K562 (cell line): Measurements from ENCODE around the gene GNPAT. TPM values are rescaled to one million over a fixed set of nuclear protein-coding genes. Genes with fewer than 3 reads are reported as not detected.
A peak's percentile ranks its signal among the peaks of the same experiment; 100 is the strongest.

Experiments
- FIP1L1 ChIP-seq: fragments of 200-400 bp; formaldehyde crosslinking; IDR thresholded peaks from 2 replicates; pipeline ENCODE4 v1.6.1; 2018; ENCODE audit warnings: mild to moderate bottlenecking, low read depth, low read length; ENCODE audit not compliant: poor library complexity, severe bottlenecking
- MXI1 ChIP-seq: IDR thresholded peaks from 2 replicates; pipeline ENCODE4 v1.6.1; 2011; ENCODE audit warnings: low read depth, mild to moderate bottlenecking, improper control_type of control experiment, low read length
- SIN3B ChIP-seq: fragments of 450-650 bp; IDR thresholded peaks from 2 replicates; pipeline ENCODE4 v1.6.1; 2017; ENCODE audit warnings: low read depth, mild to moderate bottlenecking, moderate library complexity
- ZNF24 ChIP-seq: fragments of 450-650 bp; IDR thresholded peaks from 2 replicates; pipeline ENCODE4 v1.6.1; 2016
- polyA plus RNA-seq, 8 experiments: library from polyadenylated mRNA; depleted of rRNA in 4 of 8; stranded (reverse) in 5 of 8; unstranded in 3 of 8; fragments of >200 nt; fragmentation: Nextera tagmentation in 2 of 8; fragmentation: Illumina TruSeq in 1 of 8; extraction: Ambion mirVana in 2 of 8; extraction: Trizol in 1 of 8; gene quantifications; 2 replicates each; pipeline versions ENCODE4 v1.2.1 to v1.2.3, GENCODE V29; 2011 to 2014; ENCODE audit warnings: inconsistent platforms in 1 of 8, missing spikeins in 1 of 8
- total RNA-seq, 7 experiments: library from RNA; depleted of rRNA in 6 of 7; stranded (reverse); fragments of >200 nt in 6 of 7; fragmentation: Illumina TruSeq in 2 of 7; extraction: Trizol in 2 of 7; gene quantifications; 2 replicates each; pipeline versions ENCODE4 v1.2.1 to v1.2.3, GENCODE V29; 2011 to 2021; ENCODE audit warnings: low replicate concordance in 1 of 7
- TF ChIP-seq, protein P1 (sequence below): fragments of 450-650 bp; IDR thresholded peaks from 2 replicates; pipeline ENCODE4 v1.6.1; 2016; ENCODE audit warnings: mild to moderate bottlenecking, moderate library complexity
- TF ChIP-seq, protein P2 (sequence below): sonication (generic); formaldehyde crosslinking; IDR thresholded peaks from 2 replicates; pipeline ENCODE4 v1.8.0; 2022; ENCODE audit warnings: mild to moderate bottlenecking, low read depth, missing genetic modification reagents
- TF ChIP-seq, protein P3 (sequence below), 2 experiments: fragments of 450-650 bp; conservative IDR thresholded peaks; 2 replicates each; pipeline ENCODE4 v1.6.1; 2017; ENCODE audit warnings: mild to moderate bottlenecking in 2 of 2, moderate library complexity in 2 of 2
- TF ChIP-seq, protein P4 (sequence below): fragments of 450-650 bp; IDR thresholded peaks from 2 replicates; pipeline ENCODE4 v1.6.1; 2016; ENCODE audit warnings: borderline replicate concordance

The GNPAT gene
- total and polyA plus RNA-seq, 9 of the 15 experiments (the other 6 are each of a cell fraction or from before 2014, with no cell fraction given) = 32.1 to 68.8 (median 50.7) TPM

DNA sequence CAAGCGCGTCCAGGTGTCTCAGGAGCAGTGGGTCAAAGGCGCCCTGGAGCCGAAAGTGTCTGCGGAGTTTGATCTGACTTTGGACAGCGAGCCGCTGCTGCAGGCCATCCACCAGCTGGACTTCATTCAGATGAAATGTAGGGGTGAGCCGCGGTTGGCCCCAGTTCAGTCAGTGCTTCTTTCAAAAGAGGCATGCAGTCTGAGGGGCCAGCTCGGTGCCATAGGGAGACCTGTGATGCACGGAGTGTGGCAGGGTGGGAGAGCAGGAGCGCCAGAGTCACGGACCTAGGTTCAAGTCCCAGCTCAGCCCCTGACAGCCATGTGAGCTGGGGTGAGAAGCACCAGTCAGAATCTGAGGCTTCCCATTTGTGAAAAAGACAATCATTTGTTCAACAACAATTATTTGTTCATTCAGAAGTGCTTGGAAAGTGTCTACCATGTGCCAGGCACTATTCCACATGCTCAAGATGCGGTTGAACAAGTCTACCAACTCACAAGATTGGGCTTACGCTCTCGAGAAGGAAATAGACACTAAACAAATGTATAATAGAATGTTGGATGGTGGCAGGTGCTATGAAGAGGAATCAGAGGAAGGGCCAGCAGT is 39.5 kb upstream of the GNPAT start (continued):
- TF ChIP-seq, protein P1, sequence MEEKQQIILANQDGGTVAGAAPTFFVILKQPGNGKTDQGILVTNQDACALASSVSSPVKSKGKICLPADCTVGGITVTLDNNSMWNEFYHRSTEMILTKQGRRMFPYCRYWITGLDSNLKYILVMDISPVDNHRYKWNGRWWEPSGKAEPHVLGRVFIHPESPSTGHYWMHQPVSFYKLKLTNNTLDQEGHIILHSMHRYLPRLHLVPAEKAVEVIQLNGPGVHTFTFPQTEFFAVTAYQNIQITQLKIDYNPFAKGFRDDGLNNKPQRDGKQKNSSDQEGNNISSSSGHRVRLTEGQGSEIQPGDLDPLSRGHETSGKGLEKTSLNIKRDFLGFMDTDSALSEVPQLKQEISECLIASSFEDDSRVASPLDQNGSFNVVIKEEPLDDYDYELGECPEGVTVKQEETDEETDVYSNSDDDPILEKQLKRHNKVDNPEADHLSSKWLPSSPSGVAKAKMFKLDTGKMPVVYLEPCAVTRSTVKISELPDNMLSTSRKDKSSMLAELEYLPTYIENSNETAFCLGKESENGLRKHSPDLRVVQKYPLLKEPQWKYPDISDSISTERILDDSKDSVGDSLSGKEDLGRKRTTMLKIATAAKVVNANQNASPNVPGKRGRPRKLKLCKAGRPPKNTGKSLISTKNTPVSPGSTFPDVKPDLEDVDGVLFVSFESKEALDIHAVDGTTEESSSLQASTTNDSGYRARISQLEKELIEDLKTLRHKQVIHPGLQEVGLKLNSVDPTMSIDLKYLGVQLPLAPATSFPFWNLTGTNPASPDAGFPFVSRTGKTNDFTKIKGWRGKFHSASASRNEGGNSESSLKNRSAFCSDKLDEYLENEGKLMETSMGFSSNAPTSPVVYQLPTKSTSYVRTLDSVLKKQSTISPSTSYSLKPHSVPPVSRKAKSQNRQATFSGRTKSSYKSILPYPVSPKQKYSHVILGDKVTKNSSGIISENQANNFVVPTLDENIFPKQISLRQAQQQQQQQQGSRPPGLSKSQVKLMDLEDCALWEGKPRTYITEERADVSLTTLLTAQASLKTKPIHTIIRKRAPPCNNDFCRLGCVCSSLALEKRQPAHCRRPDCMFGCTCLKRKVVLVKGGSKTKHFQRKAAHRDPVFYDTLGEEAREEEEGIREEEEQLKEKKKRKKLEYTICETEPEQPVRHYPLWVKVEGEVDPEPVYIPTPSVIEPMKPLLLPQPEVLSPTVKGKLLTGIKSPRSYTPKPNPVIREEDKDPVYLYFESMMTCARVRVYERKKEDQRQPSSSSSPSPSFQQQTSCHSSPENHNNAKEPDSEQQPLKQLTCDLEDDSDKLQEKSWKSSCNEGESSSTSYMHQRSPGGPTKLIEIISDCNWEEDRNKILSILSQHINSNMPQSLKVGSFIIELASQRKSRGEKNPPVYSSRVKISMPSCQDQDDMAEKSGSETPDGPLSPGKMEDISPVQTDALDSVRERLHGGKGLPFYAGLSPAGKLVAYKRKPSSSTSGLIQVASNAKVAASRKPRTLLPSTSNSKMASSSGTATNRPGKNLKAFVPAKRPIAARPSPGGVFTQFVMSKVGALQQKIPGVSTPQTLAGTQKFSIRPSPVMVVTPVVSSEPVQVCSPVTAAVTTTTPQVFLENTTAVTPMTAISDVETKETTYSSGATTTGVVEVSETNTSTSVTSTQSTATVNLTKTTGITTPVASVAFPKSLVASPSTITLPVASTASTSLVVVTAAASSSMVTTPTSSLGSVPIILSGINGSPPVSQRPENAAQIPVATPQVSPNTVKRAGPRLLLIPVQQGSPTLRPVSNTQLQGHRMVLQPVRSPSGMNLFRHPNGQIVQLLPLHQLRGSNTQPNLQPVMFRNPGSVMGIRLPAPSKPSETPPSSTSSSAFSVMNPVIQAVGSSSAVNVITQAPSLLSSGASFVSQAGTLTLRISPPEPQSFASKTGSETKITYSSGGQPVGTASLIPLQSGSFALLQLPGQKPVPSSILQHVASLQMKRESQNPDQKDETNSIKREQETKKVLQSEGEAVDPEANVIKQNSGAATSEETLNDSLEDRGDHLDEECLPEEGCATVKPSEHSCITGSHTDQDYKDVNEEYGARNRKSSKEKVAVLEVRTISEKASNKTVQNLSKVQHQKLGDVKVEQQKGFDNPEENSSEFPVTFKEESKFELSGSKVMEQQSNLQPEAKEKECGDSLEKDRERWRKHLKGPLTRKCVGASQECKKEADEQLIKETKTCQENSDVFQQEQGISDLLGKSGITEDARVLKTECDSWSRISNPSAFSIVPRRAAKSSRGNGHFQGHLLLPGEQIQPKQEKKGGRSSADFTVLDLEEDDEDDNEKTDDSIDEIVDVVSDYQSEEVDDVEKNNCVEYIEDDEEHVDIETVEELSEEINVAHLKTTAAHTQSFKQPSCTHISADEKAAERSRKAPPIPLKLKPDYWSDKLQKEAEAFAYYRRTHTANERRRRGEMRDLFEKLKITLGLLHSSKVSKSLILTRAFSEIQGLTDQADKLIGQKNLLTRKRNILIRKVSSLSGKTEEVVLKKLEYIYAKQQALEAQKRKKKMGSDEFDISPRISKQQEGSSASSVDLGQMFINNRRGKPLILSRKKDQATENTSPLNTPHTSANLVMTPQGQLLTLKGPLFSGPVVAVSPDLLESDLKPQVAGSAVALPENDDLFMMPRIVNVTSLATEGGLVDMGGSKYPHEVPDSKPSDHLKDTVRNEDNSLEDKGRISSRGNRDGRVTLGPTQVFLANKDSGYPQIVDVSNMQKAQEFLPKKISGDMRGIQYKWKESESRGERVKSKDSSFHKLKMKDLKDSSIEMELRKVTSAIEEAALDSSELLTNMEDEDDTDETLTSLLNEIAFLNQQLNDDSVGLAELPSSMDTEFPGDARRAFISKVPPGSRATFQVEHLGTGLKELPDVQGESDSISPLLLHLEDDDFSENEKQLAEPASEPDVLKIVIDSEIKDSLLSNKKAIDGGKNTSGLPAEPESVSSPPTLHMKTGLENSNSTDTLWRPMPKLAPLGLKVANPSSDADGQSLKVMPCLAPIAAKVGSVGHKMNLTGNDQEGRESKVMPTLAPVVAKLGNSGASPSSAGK = peak; percentile 69; the same call in 1 of the 2 replicates
- TF ChIP-seq MXI1 = no peak
- TF ChIP-seq ZNF24 = peak; percentile 79; the same call in 1 of the 2 replicates
- TF ChIP-seq, protein P2, sequence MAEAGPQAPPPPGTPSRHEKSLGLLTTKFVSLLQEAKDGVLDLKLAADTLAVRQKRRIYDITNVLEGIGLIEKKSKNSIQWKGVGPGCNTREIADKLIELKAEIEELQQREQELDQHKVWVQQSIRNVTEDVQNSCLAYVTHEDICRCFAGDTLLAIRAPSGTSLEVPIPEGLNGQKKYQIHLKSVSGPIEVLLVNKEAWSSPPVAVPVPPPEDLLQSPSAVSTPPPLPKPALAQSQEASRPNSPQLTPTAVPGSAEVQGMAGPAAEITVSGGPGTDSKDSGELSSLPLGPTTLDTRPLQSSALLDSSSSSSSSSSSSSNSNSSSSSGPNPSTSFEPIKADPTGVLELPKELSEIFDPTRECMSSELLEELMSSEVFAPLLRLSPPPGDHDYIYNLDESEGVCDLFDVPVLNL = no peak
- no peak for TF ChIP-seq SIN3B
- no peak for TF ChIP-seq FIP1L1
- TF ChIP-seq, protein P3, sequence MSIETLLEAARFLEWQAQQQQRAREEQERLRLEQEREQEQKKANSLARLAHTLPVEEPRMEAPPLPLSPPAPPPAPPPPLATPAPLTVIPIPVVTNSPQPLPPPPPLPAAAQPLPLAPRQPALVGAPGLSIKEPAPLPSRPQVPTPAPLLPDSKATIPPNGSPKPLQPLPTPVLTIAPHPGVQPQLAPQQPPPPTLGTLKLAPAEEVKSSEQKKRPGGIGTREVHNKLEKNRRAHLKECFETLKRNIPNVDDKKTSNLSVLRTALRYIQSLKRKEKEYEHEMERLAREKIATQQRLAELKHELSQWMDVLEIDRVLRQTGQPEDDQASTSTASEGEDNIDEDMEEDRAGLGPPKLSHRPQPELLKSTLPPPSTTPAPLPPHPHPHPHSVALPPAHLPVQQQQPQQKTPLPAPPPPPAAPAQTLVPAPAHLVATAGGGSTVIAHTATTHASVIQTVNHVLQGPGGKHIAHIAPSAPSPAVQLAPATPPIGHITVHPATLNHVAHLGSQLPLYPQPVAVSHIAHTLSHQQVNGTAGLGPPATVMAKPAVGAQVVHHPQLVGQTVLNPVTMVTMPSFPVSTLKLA (conservative IDR thresholded peaks at IDR 0.05) = no peak
- TF ChIP-seq, protein P4, sequence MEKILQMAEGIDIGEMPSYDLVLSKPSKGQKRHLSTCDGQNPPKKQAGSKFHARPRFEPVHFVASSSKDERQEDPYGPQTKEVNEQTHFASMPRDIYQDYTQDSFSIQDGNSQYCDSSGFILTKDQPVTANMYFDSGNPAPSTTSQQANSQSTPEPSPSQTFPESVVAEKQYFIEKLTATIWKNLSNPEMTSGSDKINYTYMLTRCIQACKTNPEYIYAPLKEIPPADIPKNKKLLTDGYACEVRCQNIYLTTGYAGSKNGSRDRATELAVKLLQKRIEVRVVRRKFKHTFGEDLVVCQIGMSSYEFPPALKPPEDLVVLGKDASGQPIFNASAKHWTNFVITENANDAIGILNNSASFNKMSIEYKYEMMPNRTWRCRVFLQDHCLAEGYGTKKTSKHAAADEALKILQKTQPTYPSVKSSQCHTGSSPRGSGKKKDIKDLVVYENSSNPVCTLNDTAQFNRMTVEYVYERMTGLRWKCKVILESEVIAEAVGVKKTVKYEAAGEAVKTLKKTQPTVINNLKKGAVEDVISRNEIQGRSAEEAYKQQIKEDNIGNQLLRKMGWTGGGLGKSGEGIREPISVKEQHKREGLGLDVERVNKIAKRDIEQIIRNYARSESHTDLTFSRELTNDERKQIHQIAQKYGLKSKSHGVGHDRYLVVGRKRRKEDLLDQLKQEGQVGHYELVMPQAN = no peak
